Right lobe of liver (tissue), 6 donors: ENCODE results near the gene RABEP2. TPM values are rescaled to one million over a fixed set of nuclear protein-coding genes. Genes with fewer than 3 reads are reported as not detected.

Source experiments
- ATAC-seq, 4 donors: fragments of 200-7000 bp; cut with Tn5 transposase; one replicate each; pipeline ENCODE4 v1.9.1; 2020; ENCODE audit warnings: mild to moderate bottlenecking in 4 of 4, moderate library complexity in 4 of 4
- DNase-seq, 3 donors: peaks; one replicate each; pipeline ENCODE4 v3.0.0-alpha.2; 2020
- H3K27ac ChIP-seq, 3 donors: fragments of 200-600 bp; one replicate each; pipeline ENCODE4 v1.8.0; 2022
- H3K27me3 ChIP-seq, 2 donors: fragments of 200-600 bp; one replicate each; pipeline ENCODE4 v1.8.0; 2022
- H3K36me3 ChIP-seq, 4 donors: fragments of 200-600 bp; sonication (generic) in 1 of 4; one replicate each; pipeline versions ENCODE4 v1.5.1 to v1.8.0; 2017 to 2022; ENCODE audit warnings: control low read depth in 1 of 4
- H3K4me1 ChIP-seq, 4 donors: fragments of 200-600 bp; sonication (generic) in 1 of 4; one replicate each; pipeline versions ENCODE4 v1.5.1 to v1.8.0; 2017 to 2022; ENCODE audit warnings: control low read depth in 1 of 4
- H3K4me3 ChIP-seq, 3 donors: fragments of 200-600 bp; one replicate each; pipeline ENCODE4 v1.8.0; 2022
- H3K9me3 ChIP-seq, 4 donors: fragments of 200-600 bp; sonication (generic) in 1 of 4; one replicate each; pipeline versions ENCODE4 v1.5.1 to v1.8.0; 2017 to 2022; ENCODE audit warnings: control low read depth in 1 of 4
- CTCF ChIP-seq, 4 donors: fragments of 200-600 bp in 3 of 4; fragments of 450-650 bp in 1 of 4; IDR thresholded peaks; one replicate each; pipeline versions ENCODE4 v1.5.1 to v1.8.0; 2016 to 2022; ENCODE audit warnings: antibody characterized with exemption in 4 of 4, mild to moderate bottlenecking in 2 of 4
- POLR2A ChIP-seq: fragments of 450-650 bp; IDR thresholded peaks from one replicate; pipeline ENCODE4 v1.6.1; 2017; ENCODE audit warnings: antibody characterized with exemption, mild to moderate bottlenecking
- WGBS: methylation state at CpG from one replicate; pipeline ENCODE4 v1.1.6; 2018; ENCODE audit warnings: low coverage, low lambda C conversion rate; ENCODE audit not compliant: insufficient coverage; ENCODE audit errors: missing lambda C conversion rate; 5-methylcytosine and 5-hydroxymethylcytosine counted together
- intact Hi-C, 2 donors: fragments of 100-400 bp; cut with DNase I; formaldehyde crosslinking; loops; one replicate each; pipeline versions ENCODE4 v1.11.2 to v1.14.1; 2022
- total RNA-seq, 6 experiments: library from RNA; depleted of rRNA in 2 of 6; stranded (reverse); fragments of >200 nt in 2 of 6; fragmentation: NEBNext Ultra II Directional in 3 of 6; extraction: Animal tissue kit (Norgen Biotek cat#: 25700) in 3 of 6; gene quantifications; one replicate each; pipeline versions ENCODE4 v1.1.0 to v1.2.4, GENCODE V29; 2016 to 2023
- donor health status: DM: no; HTN: yes; CAD: no.
- donor health status: DM: no; HTN: no; CAD: no.
- donor health status: DM: no; HTN: no; CAD: no.
- donor health status: DM: no; HTN: yes; CAD: no.
- donor health status: DM: no; HTN: yes; CAD: no.

RABEP2 gene
- total RNA-seq, 6 experiments from 2014 or later: 5.0 to 21.0 (median 9.1) TPM

GRCh38 chr16:28877655-28878000 is 47.4 kb downstream of the RABEP2 start:
- no peaks in the 10 kb centered on the region for H3K27me3 ChIP-seq
- H3K9me3 ChIP-seq: no peaks in the 10 kb centered on the region
- H3K4me1 ChIP-seq: peaks cover 0 to 6% (median 3%) of the 10 kb centered on the region in 4 donors
- no peak overlapping the region for H3K27ac ChIP-seq
- DNase-seq: no peak
- TF ChIP-seq POLR2A (no peak), CTCF (IDR thresholded peaks at IDR 0.05) (no peak)
- intact Hi-C loops: no loop called here
- ATAC-seq: no peak
- H3K36me3 ChIP-seq: peaks cover 0 to 2% (median 0%) of the 10 kb centered on the region in 4 donors
- WGBS: no CpG with 5 or more reads among the region's 2 CpGs
- no peak overlapping the region for H3K4me3 ChIP-seq

- TF ChIP-seq CTCF (IDR thresholded peaks at IDR 0.05) (no peak), POLR2A (no peak)
- Histone ChIP-seq H3K4me3 (no peak overlapping the region), H3K27me3 (no peaks in the 10 kb centered on the region), H3K27ac (no peak overlapping the region), H3K36me3 (peaks cover 0 to 2% (median 0%) of the 10 kb centered on the region in 4 donors), H3K4me1 (peaks cover 0 to 6% (median 3%) of the 10 kb centered on the region in 4 donors), H3K9me3 (no peaks in the 10 kb centered on the region)
- 62% methylated on average over 9 of the region's 12 CpGs for WGBS
- ATAC-seq (no peak), DNase-seq (no peak)
- intact Hi-C loops: no loop called here
Observed at GRCh38 chr16:28876973-28877654, 47.9 kb downstream of the RABEP2 start.

- ATAC-seq (no peak), DNase-seq (no peak)
- H3K27me3 ChIP-seq: no peaks in the 10 kb centered on the region
- no peak overlapping the region for H3K27ac ChIP-seq
- no peak for TF ChIP-seq CTCF (IDR thresholded peaks at IDR 0.05)
- no peak for TF ChIP-seq POLR2A
- H3K4me1 ChIP-seq: peaks cover 0 to 6% (median 3%) of the 10 kb centered on the region in 4 donors
- 67% methylated on average over 1 of the region's 17 CpGs for WGBS
- H3K36me3 ChIP-seq: peaks cover 0 to 5% (median 3%) of the 10 kb centered on the region in 4 donors
- intact Hi-C loops: no loop called here
- H3K9me3 ChIP-seq: no peaks in the 10 kb centered on the region
- H3K4me3 ChIP-seq: no peak overlapping the region
Observed at GRCh38 chr16:28876019-28876659, 48.9 kb downstream of the RABEP2 start.

GRCh38 chr16:28875134-28876018 is 49.7 kb downstream of the RABEP2 start:
- Histone ChIP-seq H3K27ac (no peak overlapping the region), H3K36me3 (peaks cover 0 to 9% (median 6%) of the 10 kb centered on the region in 4 donors), H3K27me3 (no peaks in the 10 kb centered on the region), H3K4me3 (no peak overlapping the region), H3K4me1 (peaks cover 0 to 6% (median 3%) of the 10 kb centered on the region in 4 donors), H3K9me3 (no peaks in the 10 kb centered on the region)
- WGBS: 41% methylated on average over 2 of the region's 13 CpGs
- intact Hi-C loops: no loop called here
- ATAC-seq (no peak), DNase-seq (no peak)
- TF ChIP-seq CTCF (IDR thresholded peaks at IDR 0.05) (no peak), POLR2A (no peak)
